ENCODE measurements around the gene BMP7. TPM values are rescaled to one million over a fixed set of nuclear protein-coding genes. Genes with fewer than 3 reads are reported as not detected.

The BMP7 gene
- total RNA-seq, 1 donor = not detected

DNA sequence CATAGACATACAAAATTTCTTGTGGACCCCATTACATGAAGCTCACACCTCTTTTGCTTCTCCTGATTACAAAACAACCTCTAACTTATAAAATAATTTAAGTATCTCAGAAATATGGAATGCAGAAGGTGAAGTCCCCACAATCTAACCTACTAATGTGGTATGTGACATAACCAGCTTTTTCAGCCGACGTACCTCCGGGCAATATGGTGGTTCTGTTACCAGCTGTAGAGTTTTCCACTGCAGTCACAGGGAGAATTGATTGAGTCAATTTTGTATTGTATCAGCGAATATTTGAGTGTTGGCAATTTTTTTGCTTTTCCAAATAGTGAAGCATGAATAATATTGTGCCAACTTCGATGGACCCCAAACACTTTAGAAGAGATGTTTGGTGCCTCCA lies 47.5 kb upstream of the BMP7 start:
- TF ChIP-seq, protein P1, sequence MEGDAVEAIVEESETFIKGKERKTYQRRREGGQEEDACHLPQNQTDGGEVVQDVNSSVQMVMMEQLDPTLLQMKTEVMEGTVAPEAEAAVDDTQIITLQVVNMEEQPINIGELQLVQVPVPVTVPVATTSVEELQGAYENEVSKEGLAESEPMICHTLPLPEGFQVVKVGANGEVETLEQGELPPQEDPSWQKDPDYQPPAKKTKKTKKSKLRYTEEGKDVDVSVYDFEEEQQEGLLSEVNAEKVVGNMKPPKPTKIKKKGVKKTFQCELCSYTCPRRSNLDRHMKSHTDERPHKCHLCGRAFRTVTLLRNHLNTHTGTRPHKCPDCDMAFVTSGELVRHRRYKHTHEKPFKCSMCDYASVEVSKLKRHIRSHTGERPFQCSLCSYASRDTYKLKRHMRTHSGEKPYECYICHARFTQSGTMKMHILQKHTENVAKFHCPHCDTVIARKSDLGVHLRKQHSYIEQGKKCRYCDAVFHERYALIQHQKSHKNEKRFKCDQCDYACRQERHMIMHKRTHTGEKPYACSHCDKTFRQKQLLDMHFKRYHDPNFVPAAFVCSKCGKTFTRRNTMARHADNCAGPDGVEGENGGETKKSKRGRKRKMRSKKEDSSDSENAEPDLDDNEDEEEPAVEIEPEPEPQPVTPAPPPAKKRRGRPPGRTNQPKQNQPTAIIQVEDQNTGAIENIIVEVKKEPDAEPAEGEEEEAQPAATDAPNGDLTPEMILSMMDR (IDR thresholded peaks at IDR 0.05; ENCODE audit: extremely low read depth, low read depth, low read length) = no peak
- Histone ChIP-seq H2AFZ (ENCODE audit: low read length) (no peak overlapping the region), H3K9me3 (ENCODE audit: low read depth, low read length) (no peaks in the 10 kb centered on the region), H3K36me3 (ENCODE audit: insufficient read depth, low read length) (no peaks in the 10 kb centered on the region), H3K27me3 (ENCODE audit: insufficient read depth, low read length) (no peaks in the 10 kb centered on the region), H3K27ac (ENCODE audit: low read depth, low read length) (no peak overlapping the region), H3K4me1 (ENCODE audit: insufficient read depth, low read length) (no peaks in the 10 kb centered on the region), H3K4me3 (ENCODE audit: insufficient read depth, low read length) (no peak overlapping the region), H3K4me2 (ENCODE audit: insufficient read depth, low read length) (no peak overlapping the region), H4K20me1 (ENCODE audit: insufficient read depth, low read length) (no peaks in the 10 kb centered on the region), H3K79me2 (ENCODE audit: insufficient read depth, low read length) (no peaks in the 10 kb centered on the region)
- DNase-seq (ENCODE audit: insufficient read length, low spot score, missing footprints) = no peak

DNA sequence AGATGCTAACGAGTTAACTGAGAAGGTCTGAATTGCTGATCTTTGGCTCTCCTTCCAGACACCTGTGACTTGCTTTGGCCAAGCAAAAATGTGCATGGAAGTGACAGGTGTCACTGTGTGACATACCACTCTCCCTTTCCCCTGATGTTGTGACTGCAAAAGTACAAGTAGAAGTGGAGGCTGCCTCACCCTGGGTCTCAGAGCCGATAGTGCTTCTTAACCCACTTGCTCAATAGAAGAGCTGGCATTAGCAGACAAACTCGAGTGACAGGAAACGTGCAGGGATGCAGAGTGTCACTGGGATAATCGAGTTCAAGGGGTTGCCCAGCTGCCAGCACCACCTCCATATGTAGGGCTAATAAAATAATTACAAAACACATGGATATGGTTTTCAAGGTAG lies 46.8 kb upstream of the BMP7 start:
- H3K9me3 ChIP-seq (ENCODE audit: low read depth, low read length) = no peaks in the 10 kb centered on the region
- H3K27ac ChIP-seq (ENCODE audit: low read depth, low read length) = no peak overlapping the region
- H3K79me2 ChIP-seq (ENCODE audit: insufficient read depth, low read length) = no peaks in the 10 kb centered on the region
- H3K4me1 ChIP-seq (ENCODE audit: insufficient read depth, low read length) = no peaks in the 10 kb centered on the region
- H3K36me3 ChIP-seq (ENCODE audit: insufficient read depth, low read length) = no peaks in the 10 kb centered on the region
- no peak for DNase-seq (ENCODE audit: insufficient read length, low spot score, missing footprints)
- H4K20me1 ChIP-seq (ENCODE audit: insufficient read depth, low read length) = no peaks in the 10 kb centered on the region
- no peak overlapping the region for H2AFZ ChIP-seq (ENCODE audit: low read length)
- H3K4me2 ChIP-seq (ENCODE audit: insufficient read depth, low read length) = no peak overlapping the region
- TF ChIP-seq, protein P1 (IDR thresholded peaks at IDR 0.05; ENCODE audit: extremely low read depth, low read depth, low read length) = no peak
- H3K27me3 ChIP-seq (ENCODE audit: insufficient read depth, low read length) = no peaks in the 10 kb centered on the region
- H3K4me3 ChIP-seq (ENCODE audit: insufficient read depth, low read length) = no peak overlapping the region

DNA sequence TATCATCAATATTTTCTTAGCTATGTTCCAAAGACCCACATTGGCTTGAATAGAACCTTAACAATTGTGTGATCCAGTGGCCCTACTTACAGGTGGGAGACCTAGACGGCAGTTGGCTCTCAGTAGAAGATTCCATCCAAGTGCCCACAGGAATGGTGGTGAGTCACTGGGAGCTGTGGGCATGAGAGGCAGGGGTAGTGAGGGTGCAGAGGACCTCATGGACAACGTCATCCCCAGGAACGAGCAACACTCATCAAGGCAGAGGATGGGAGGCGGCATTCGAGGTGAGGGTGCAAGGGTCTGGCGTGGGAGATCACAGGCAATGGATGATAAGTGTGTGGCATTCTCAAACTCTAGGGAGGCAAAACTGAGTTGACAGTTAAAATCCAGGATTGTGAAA lies 45.7 kb upstream of the BMP7 start:
- Histone ChIP-seq H3K4me3 (ENCODE audit: insufficient read depth, low read length) (no peak overlapping the region), H3K9me3 (ENCODE audit: low read depth, low read length) (no peaks in the 10 kb centered on the region), H3K4me1 (ENCODE audit: insufficient read depth, low read length) (no peaks in the 10 kb centered on the region), H3K79me2 (ENCODE audit: insufficient read depth, low read length) (no peaks in the 10 kb centered on the region), H3K27ac (ENCODE audit: low read depth, low read length) (no peak overlapping the region), H2AFZ (ENCODE audit: low read length) (no peak overlapping the region), H3K4me2 (ENCODE audit: insufficient read depth, low read length) (no peak overlapping the region), H3K27me3 (ENCODE audit: insufficient read depth, low read length) (no peaks in the 10 kb centered on the region), H4K20me1 (ENCODE audit: insufficient read depth, low read length) (no peaks in the 10 kb centered on the region), H3K36me3 (ENCODE audit: insufficient read depth, low read length) (no peaks in the 10 kb centered on the region)
- no peak for DNase-seq (ENCODE audit: insufficient read length, low spot score, missing footprints)
- TF ChIP-seq, protein P1 (IDR thresholded peaks at IDR 0.05; ENCODE audit: extremely low read depth, low read depth, low read length) = no peak

DNA sequence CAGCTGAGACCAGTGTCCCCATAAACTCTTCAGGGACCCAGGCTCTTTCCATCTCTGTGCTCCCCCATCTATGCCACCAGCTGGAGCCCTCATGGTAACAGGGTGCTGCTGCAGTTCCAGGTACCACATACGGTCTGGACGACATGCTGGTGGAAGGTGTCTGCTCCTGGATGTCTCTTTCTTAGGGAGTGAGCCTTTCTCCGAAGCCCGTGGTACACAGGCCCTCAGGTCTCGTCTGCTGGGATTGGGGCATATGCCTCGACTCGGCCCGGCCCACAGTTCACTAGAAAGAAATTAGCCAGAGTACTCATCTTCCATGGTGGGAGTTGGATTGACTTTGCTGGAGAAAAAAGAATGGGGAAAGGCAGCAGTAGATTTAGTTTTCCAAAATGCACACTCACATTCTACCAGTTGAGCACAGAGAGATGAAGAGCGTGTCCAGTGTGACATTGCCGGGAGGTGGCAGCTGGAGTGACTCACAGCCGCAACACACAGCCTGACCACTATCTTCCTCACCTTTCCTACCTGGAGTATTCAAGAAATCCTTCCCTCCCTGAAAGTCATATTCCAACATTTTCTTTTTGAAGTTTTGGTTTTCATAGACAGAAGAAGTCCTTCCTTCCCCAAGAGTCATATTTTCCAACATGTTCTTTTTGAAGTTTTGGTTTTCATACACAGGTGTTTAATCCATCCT lies 44.5 kb upstream of the BMP7 start:
- H3K4me1 ChIP-seq (ENCODE audit: insufficient read depth, low read length) = no peaks in the 10 kb centered on the region
- DNase-seq (ENCODE audit: insufficient read length, low spot score, missing footprints) = peak; percentile 74
- no peak overlapping the region for H2AFZ ChIP-seq (ENCODE audit: low read length)
- no peak overlapping the region for H3K27ac ChIP-seq (ENCODE audit: low read depth, low read length)
- no peaks in the 10 kb centered on the region for H4K20me1 ChIP-seq (ENCODE audit: insufficient read depth, low read length)
- H3K27me3 ChIP-seq (ENCODE audit: insufficient read depth, low read length) = no peaks in the 10 kb centered on the region
- no peaks in the 10 kb centered on the region for H3K36me3 ChIP-seq (ENCODE audit: insufficient read depth, low read length)
- H3K79me2 ChIP-seq (ENCODE audit: insufficient read depth, low read length) = no peaks in the 10 kb centered on the region
- TF ChIP-seq, protein P1 (IDR thresholded peaks at IDR 0.05; ENCODE audit: extremely low read depth, low read depth, low read length) = no peak
- H3K4me3 ChIP-seq (ENCODE audit: insufficient read depth, low read length) = no peak overlapping the region
- H3K4me2 ChIP-seq (ENCODE audit: insufficient read depth, low read length) = no peak overlapping the region
- H3K9me3 ChIP-seq (ENCODE audit: low read depth, low read length) = no peaks in the 10 kb centered on the region

Data from osteoblast (primary cell).